Activated T-helper 2 cell treated with anti-CD3 and anti-CD28 coated beads, Interferon-gamma antibody, Interleukin-2, Interleukin-4, amounts not matched to agents 10 μg/mL and 5 μg/mL and 100 μg/mL, durations not matched to agents 14 hours and 24 hours and 36 hours (primary cell): ENCODE measurements around the gene RANBP10. TPM values are rescaled to one million over a fixed set of nuclear protein-coding genes. Genes with fewer than 3 reads are reported as not detected.
A peak's percentile ranks its signal among the peaks of the same experiment; 100 is the strongest.

Experiments
- DNase-seq: peaks from one replicate; pipeline ENCODE4 v3.0.0; 2021; ENCODE audit warnings: low spot score
- H3K27ac Mint-ChIP-seq: one replicate; pipeline ENCODE4 v1.8.0; 2021; ENCODE audit warnings: mixed read lengths
- H3K27me3 Mint-ChIP-seq: one replicate; pipeline ENCODE4 v1.8.0; 2021; ENCODE audit warnings: low read depth, mixed read lengths
- H3K36me3 Mint-ChIP-seq: one replicate; pipeline ENCODE4 v1.8.0; 2021; ENCODE audit warnings: low read depth, mixed read lengths
- H3K4me1 Mint-ChIP-seq: one replicate; pipeline ENCODE4 v1.8.0; 2021; ENCODE audit warnings: low read depth, mixed read lengths
- H3K4me3 Mint-ChIP-seq: one replicate; pipeline ENCODE4 v1.8.0; 2021; ENCODE audit warnings: low read depth, mild to moderate bottlenecking, moderate library complexity, mixed read lengths
- H3K9me3 Mint-ChIP-seq: one replicate; pipeline ENCODE4 v1.8.0; 2021; ENCODE audit warnings: mixed read lengths
- intact Hi-C: fragments of 100-400 bp; cut with micrococcal nuclease; formaldehyde crosslinking; loops from one replicate; pipeline ENCODE4 v1.15.1; 2023
- total RNA-seq: library from RNA; stranded (reverse); gene quantifications from 2 replicates; pipeline ENCODE4 v1.2.3, GENCODE V29; 2022

Gene RANBP10
- total RNA-seq, 1 donor from 2014 or later: 17.3 TPM

- Mint-ChIP-seq H3K4me1 (peaks cover 3% of the 10 kb centered on the region), H3K4me3 (no peak overlapping the region), H3K27me3 (no peaks in the 10 kb centered on the region), H3K9me3 (no peaks in the 10 kb centered on the region), H3K36me3 (peaks cover 3% of the 10 kb centered on the region), H3K27ac (peak overlapping the region; percentile 25)
- intact Hi-C loops: no loop called here
- DNase-seq: no peak
Observed at GRCh38 chr16:67748834-67749233, 57.5 kb downstream of the RANBP10 start.

GRCh38 chr16:67746846-67747245, 59.5 kb downstream of the RANBP10 start:
- H3K27ac Mint-ChIP-seq: no peak overlapping the region
- H3K36me3 Mint-ChIP-seq: peaks cover 12% of the 10 kb centered on the region
- no peaks in the 10 kb centered on the region for H3K27me3 Mint-ChIP-seq
- DNase-seq: no peak
- H3K4me3 Mint-ChIP-seq: no peak overlapping the region
- H3K9me3 Mint-ChIP-seq: no peaks in the 10 kb centered on the region
- intact Hi-C loops: no loop called here
- H3K4me1 Mint-ChIP-seq: peaks cover 3% of the 10 kb centered on the region

DNA sequence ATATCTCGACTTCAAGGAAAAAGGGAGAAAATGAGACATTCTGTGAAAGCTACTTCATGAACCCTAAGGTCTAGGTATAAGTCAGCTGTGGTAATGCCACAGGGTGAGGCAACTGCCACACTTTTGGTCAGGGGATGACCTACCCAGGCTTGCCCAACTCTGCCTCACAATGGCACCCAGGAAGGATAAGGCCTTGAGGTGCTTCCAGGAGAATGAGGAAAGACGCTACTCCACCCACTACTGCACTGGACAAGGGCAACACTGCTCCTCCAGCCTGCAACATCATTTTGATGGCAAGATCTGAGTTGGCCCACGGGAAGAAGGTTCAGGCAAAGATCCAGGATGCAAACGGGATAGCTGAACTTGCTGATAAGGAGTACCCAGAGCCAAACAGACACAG, 65.2 kb downstream of the RANBP10 start:
- no peak overlapping the region for H3K4me3 Mint-ChIP-seq
- H3K27me3 Mint-ChIP-seq: no peaks in the 10 kb centered on the region
- intact Hi-C loops: no loop called here
- H3K9me3 Mint-ChIP-seq: no peaks in the 10 kb centered on the region
- H3K27ac Mint-ChIP-seq: no peak overlapping the region
- H3K4me1 Mint-ChIP-seq: no peaks in the 10 kb centered on the region
- H3K36me3 Mint-ChIP-seq: peaks cover 16% of the 10 kb centered on the region
- DNase-seq: no peak

GRCh38 chr16:67740391-67740790, 66.0 kb downstream of the RANBP10 start:
- no peaks in the 10 kb centered on the region for H3K4me1 Mint-ChIP-seq
- intact Hi-C loops: no loop called here
- no peaks in the 10 kb centered on the region for H3K27me3 Mint-ChIP-seq
- no peak for DNase-seq
- H3K9me3 Mint-ChIP-seq: no peaks in the 10 kb centered on the region
- H3K36me3 Mint-ChIP-seq: peaks cover 16% of the 10 kb centered on the region
- H3K4me3 Mint-ChIP-seq: no peak overlapping the region
- H3K27ac Mint-ChIP-seq: no peak overlapping the region

DNA sequence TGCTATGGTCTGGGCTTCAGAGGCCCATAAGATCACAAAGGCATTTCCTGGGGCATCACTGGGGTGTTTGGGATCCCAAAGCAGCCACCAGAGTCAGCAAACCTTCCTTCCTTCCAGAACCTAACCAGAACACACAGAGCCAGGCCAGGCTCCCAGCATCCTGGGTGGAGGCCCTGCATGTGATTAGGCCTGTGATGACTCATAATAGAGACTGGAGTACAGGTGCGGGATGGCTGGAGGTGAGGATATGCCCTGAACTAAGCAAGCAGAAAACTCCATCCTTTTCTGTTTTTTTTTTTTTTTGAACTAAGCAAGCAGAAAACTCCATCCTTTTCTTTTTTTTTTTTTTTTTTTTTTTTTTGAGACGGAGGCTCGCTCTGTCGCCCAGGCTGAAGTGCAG, 69.5 kb downstream of the RANBP10 start:
- intact Hi-C loops: no loop called here
- Mint-ChIP-seq H3K27ac (no peak overlapping the region), H3K4me3 (no peak overlapping the region), H3K27me3 (no peaks in the 10 kb centered on the region), H3K9me3 (no peaks in the 10 kb centered on the region), H3K4me1 (no peaks in the 10 kb centered on the region), H3K36me3 (peaks cover 4% of the 10 kb centered on the region)
- no peak for DNase-seq

GRCh38 chr16:67734731-67735201, 71.6 kb downstream of the RANBP10 start:
- Mint-ChIP-seq H3K4me3 (no peak overlapping the region), H3K36me3 (peaks cover 10% of the 10 kb centered on the region), H3K27me3 (no peaks in the 10 kb centered on the region), H3K27ac (no peak overlapping the region), H3K4me1 (no peaks in the 10 kb centered on the region), H3K9me3 (no peaks in the 10 kb centered on the region)
- DNase-seq: no peak
- intact Hi-C loops: no loop called here

GRCh38 chr16:67733734-67734470, 72.5 kb downstream of the RANBP10 start:
- H3K9me3 Mint-ChIP-seq: no peaks in the 10 kb centered on the region
- H3K4me1 Mint-ChIP-seq: no peaks in the 10 kb centered on the region
- no peak overlapping the region for H3K27ac Mint-ChIP-seq
- DNase-seq: no peak
- H3K36me3 Mint-ChIP-seq: peaks cover 15% of the 10 kb centered on the region
- no peak overlapping the region for H3K4me3 Mint-ChIP-seq
- H3K27me3 Mint-ChIP-seq: no peaks in the 10 kb centered on the region
- intact Hi-C loops: no loop called here

GRCh38 chr16:67731753-67732095, 74.6 kb downstream of the RANBP10 start:
- intact Hi-C loops: no loop called here
- Mint-ChIP-seq H3K27ac (no peak overlapping the region), H3K4me3 (no peak overlapping the region), H3K9me3 (no peaks in the 10 kb centered on the region), H3K27me3 (no peaks in the 10 kb centered on the region), H3K36me3 (peaks cover 21% of the 10 kb centered on the region), H3K4me1 (no peaks in the 10 kb centered on the region)
- DNase-seq: no peak

DNA sequence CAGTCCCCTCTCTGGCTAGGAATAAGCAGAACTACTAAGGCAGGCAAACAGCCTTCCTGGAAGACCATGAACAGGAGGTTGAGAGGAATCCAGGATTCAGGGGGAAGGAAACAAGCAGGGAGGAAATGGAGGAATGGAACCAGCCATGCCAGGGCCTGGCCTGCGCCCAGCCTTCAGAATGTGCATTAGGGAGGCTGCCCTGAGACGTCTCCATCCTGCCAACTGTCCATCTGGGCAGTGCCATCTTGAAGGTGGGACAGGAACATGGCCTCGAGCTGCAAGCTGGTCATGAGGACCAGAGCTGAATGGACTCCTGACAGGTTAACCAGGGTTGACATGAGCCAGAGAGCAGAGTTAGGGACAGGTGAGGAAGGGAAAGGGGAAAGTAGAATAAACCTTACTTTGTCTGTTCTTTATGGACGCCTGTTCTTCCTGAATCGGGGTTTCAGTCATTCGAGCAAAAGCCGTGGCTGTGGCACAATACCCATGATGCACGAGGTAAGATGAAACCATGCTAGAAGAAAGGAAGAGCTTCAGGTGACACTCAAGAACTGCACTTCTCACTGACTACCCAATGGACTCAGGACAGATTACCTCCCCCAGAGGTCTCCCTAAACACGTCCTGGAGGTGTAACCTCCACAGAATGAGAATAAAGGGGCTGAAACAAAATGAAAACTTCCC, 75.1 kb downstream of the RANBP10 start:
- intact Hi-C loops: no loop called here
- no peaks in the 10 kb centered on the region for H3K4me1 Mint-ChIP-seq
- DNase-seq: no peak
- H3K9me3 Mint-ChIP-seq: no peaks in the 10 kb centered on the region
- no peak overlapping the region for H3K27ac Mint-ChIP-seq
- H3K36me3 Mint-ChIP-seq: peaks cover 21% of the 10 kb centered on the region
- no peaks in the 10 kb centered on the region for H3K27me3 Mint-ChIP-seq
- no peak overlapping the region for H3K4me3 Mint-ChIP-seq

- H3K36me3 Mint-ChIP-seq: peaks cover 21% of the 10 kb centered on the region
- DNase-seq: no peak
- H3K27me3 Mint-ChIP-seq: no peaks in the 10 kb centered on the region
- no peaks in the 10 kb centered on the region for H3K9me3 Mint-ChIP-seq
- no peaks in the 10 kb centered on the region for H3K4me1 Mint-ChIP-seq
- no peak overlapping the region for H3K27ac Mint-ChIP-seq
- intact Hi-C loops: no loop called here
- H3K4me3 Mint-ChIP-seq: no peak overlapping the region
Observed at GRCh38 chr16:67730326-67730725, 76.0 kb downstream of the RANBP10 start.

DNA sequence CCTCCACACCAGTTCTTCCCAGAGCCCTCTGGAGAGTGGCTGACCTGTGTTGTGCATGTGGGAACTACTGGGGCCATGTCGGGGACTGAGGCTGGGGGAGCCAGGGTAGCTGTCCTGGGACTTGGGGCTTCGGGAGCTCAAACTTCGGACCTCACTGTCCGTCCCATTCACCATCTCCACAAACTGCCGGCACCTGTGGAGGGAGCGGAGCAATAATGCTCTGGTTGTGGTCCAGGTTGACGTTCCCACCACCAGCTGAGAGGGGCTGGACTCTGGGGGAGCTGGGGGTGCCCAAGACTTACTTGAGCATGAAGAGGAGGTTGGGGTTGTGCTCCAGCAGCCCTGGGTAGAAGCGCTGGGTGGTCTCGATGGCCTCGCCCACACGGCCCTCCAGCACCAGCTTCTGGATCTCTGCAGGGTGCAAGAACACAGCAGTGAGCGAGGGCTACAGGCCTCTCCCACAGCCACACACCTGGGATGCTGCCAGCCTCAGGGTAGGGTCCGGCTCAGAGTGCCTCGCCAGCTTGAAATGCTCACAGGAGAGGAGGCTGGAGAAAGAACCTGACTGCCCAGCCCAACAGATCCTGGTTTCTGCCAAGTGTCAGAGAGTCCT, 76.6 kb downstream of the RANBP10 start:
- no peak for DNase-seq
- no peaks in the 10 kb centered on the region for H3K27me3 Mint-ChIP-seq
- H3K36me3 Mint-ChIP-seq: peaks cover 23% of the 10 kb centered on the region
- intact Hi-C loops: no loop called here
- H3K27ac Mint-ChIP-seq: no peak overlapping the region
- no peaks in the 10 kb centered on the region for H3K9me3 Mint-ChIP-seq
- H3K4me3 Mint-ChIP-seq: no peak overlapping the region
- no peaks in the 10 kb centered on the region for H3K4me1 Mint-ChIP-seq

- no peak for DNase-seq
- Mint-ChIP-seq H3K4me1 (no peaks in the 10 kb centered on the region), H3K27ac (no peak overlapping the region)
Observed at GRCh38 chr16:67727521-67728485, 78.6 kb downstream of the RANBP10 start.

More at GRCh38 chr16:67727521-67728485, 78.6 kb downstream of the RANBP10 start:
- intact Hi-C loops: no loop called here
- Mint-ChIP-seq H3K9me3 (no peaks in the 10 kb centered on the region), H3K27me3 (no peaks in the 10 kb centered on the region), H3K36me3 (peaks cover 23% of the 10 kb centered on the region), H3K4me3 (no peak overlapping the region)
